SIG-M5 treated with dmso at 0.1 percent for 504 hours (cell line): Measurements from ENCODE around the gene GNAL.

Source experiments
- DNase-seq: peaks from one replicate; lab custom pipeline; 2025; ENCODE audit not compliant: unreplicated experiment; lab: John Stamatoyannopoulos, UW

GNAL gene

DNA sequence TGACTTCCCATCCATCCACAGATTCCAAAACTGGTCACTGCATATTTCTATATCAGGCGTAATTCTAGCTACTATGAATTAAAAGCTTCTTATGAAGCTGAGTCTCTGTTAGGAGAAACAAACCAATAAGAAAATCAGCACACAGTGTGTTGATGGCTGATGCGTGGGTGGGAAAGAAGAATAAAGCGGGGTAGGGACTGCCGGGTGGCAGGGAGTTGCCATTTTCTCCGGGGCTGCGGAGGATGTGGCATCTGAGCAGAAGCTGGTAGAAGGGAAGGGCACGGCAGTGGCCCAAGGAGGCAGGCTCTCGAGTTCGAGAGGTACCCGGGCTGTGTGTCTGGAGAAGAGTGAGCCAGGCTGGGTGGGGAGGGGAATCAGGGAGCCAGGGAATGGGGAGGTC is 113.5 kb downstream of the GNAL start:
- no peak for DNase-seq

DNA sequence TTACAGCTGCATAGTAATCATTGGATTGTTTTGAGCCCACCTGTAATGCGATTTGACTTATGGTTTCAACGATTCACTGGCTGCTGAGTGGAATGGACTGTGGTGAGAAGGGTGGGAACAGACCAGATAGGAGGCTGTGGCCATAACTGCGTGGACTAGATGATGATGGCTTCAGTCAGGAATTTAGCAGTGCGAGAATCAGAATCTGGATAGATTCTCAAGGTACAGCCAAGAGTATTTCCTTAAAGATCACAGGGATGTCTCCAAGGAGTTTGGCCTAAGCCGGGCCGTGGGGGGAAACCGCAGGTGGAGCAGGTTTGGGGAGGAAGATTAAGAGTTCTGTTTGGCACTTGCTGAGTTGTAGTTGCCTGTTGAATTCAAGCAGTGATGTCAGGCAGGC is 118.2 kb downstream of the GNAL start:
- no peak for DNase-seq

DNA sequence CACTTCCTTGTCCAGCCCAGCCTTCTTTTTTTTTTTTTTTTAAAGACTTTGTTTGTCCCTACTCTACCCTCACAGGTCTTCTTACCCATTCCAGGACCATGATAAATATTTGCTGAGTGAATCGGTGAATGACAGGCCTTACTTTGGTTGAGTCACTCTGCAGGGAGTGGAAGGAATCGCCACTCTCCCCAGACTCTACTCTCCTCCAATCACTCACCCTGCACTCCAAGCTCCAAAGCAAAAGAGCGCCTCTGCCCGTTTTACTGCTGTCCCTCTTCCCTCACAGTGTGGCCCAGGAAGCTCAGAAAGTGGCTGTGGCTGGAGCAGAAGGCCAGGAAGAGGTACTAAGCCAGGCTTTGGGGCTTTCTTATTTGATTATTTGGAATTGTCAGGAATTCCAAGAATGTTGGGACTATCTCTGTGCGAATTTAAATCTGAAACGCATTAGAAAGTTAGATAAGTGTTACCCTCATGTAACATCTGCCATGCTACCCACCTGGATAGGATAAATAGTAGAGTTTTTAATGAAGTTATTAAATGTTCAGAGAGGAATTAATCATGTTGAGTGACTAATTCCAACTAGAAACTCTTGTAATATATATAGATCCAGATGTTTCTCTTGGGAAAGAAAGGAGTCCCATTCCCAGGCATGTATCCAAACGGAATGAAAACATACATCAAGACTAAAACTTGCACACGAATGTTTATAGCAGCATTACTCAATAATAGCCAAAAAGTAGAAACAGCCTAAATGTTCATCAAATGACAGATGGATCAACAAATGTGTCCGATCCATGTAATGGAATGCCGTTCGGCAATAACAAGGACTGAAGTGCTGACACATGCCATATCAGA is 119.2 kb downstream of the GNAL start:
- DNase-seq = no peak

DNA sequence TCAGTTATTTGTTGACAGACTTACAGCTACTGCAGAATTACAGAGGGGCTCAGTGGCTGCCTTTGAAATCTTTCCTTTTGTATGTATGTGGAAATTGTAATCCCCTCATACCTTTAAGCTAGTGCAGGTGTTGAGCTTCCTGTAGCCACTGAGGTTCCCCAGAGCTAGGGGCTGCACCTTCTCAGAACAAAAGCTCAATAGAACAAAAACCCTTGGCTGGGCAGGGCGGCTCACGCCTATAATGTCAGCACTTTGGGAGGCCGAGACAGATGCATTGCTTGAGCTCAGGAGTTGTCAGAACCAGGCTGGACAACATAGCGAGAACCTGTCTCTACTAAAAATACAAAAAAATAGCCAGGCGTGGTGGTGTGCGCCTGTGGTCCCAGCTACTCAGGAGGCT is 120.8 kb downstream of the GNAL start:
- DNase-seq = no peak

DNA sequence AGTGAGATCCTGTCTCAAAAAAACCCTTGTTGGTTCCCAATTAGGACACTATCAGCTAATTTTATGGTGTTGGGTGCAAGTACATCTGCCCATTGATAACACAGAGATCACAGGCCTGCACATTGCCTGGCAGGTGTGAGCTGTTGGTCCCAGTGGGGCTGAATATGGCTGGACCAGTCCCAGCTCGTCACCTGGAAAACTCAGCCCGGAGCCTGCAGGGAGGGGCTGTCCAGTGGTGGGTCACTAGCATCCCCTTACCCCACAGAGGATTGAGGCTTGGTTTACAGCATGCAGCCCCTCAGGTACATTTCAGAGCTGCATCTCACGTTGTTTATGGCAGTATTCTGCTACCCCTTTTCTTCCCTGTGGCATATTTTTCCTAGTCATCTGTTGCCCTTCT is 121.3 kb downstream of the GNAL start:
- DNase-seq = no peak

DNA sequence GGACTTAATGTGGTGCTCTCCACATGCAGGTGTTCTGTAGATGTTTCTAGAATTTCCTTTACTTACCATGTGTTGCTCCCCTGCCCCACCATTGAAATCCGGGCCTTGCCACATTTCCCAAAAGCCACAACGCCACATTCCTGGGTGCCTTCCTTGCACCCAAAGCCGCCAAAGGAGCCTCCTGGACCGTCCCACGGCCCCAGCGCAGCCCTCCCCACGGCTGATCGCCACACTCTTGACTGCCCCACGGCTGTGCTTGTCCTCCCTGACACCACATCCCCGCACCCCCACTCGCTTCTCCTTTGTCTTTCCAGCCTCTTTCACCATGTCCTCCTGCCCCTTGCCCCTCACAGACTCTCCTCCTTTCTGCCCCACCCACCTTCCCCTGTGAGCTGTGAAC is 121.9 kb downstream of the GNAL start:
- DNase-seq = no peak

DNA sequence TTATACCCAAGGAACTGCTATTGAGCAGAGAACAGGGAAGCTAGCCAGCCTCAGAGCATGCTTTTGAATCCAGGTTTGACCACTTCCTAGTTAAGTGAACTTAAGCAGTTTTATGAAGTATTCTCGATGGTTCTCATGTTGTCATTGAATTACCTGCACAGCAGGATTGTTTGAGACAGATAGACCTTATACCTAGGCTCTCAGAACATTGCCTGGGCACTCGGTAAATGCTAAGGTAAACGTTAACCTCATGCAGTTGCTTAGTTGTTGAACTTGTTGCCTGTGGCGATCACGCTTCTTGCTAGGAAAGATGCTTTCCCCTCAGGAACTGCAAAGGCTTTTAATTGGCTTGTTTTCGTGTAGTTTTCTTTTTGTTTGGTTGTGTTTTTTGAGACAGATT is 128.2 kb downstream of the GNAL start:
- no peak for DNase-seq

DNA sequence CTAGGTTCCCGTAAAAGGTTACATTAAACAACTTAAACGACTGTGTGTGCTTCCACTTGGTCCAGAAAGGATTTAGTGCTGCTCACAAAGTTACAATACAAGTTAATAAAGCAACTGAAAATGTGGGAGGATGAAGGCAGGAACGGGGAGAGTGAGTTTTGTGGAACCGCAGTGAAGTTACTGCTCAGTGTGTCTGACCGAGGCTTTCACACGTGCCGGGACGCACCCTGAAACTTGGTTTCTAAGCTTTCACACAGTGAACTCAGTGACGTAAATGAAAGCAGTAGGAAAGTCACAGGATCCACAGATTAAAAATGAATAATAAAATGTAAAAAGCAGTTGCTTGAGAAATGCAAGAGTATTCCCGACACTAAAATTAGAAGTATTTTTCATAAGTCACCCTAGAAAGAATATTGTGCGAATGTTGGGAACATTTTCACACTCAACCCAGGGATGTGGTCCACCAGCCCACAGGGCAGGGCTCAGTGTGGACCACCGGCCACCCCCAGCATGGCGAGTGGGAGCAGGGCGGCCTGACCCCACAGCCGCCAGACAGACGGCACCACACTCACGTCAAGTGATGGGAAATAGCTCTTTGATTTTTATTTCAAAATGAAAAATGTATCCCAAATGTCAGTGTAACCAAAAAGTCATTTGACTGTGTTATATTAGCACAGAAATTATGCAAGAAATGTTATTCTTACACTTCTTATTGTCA is 129.6 kb downstream of the GNAL start:
- DNase-seq = no peak

DNA sequence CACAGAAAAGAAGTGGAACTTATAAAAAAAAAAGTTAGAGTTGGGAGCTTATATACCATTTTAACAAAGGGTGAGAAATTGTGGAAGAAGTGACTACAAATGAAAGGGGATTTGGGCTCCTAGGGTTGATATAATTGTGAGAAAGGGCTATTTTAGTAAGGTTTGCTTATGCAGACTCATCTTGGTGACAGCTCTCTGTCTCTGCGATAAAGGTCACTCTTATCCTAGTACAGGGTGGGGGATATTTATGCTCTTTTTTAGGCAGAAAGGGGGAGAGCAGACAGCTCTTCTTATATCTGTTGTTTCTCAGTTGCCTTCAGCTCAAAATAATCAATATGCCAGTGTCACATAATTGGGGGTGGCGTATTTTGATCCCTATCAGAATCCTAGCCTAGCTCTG is 130.9 kb downstream of the GNAL start:
- DNase-seq = no peak

DNA sequence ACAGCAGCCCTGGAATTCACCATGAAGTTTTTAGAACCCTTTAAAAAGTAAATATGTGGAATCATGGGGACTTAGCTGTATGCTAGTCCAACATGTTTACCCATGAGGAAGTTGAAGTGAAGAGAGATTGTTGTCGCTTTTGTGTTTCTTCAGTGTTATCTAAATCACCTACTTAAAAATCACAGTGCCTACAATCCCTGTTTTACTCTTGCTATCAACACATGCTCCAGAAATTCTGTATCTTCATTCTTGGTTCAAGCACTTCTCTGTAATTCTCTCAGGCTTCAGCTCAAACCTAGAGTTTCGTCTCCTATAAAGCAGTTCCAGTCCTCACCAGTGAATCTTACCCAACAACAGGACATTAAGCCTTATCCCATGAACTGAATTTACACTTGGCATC is 131.6 kb downstream of the GNAL start:
- DNase-seq = no peak

DNA sequence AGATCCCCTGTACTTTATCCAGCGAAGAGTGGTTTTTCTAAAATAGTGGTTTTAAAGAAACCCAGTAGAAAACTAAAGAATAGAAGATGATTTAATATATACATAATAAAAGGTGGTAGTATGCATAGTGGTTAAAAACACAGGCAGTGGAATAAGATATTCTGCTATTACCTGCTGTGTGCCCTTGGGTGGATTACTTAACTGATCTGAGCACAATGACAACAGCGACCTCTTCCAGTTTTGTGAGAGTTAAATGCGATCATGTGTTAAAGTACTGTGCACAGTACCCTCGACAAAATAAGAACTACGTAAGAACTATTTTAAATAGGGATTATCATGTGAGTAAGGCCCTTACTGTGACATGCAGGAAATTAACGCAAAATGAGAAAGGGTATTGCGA is 132.1 kb downstream of the GNAL start:
- no peak for DNase-seq

DNA sequence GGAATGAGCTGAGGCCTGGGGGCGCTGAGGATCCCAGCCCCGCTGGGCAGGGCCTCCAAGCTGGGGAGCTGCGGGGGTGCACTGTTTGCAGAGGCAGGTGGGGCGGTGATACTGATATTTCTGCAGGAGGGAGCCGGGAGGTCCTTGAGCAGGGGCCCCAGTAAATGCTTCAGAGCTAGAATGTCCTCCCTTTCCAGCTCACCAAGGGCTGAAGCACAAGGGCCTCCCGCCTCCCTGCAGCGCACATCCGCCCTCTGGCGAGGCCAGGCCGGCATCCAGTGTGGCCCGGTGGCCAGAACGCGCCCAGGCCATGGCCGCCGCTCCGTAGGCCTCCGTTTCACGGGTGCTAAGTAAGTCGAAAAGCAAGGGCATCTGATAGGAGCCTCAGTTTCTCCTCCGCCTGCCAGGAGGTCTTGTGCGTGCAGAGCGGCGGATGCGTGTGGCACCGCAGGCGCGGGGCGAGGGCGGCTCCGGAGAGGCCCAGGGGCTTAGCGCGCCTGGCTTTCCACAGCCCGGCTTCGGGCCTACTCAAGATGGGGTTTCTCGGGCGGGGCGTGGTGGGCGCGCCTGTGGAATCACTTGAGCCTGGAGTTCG is 132.7 kb downstream of the GNAL start:
- DNase-seq = no peak

DNA sequence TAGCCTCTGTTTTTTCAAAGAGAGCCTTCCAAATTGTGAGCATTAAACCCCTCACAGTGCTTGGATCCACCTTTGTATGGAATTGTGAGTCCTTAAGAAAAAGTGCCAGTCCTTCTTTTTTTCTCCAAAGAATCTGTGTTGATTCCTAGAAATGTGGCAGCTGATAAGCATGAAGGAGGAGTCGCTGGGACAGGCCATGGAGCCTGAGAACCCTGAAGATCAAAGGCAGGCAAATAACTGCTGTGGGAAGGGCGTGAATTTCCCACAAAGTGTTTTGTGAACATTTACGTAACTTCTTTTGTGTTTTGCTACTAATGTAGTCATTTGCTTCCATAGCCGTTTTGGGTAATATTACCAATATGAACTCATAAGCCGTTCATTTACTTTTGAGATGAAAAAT is 134.5 kb downstream of the GNAL start:
- DNase-seq = no peak

DNA sequence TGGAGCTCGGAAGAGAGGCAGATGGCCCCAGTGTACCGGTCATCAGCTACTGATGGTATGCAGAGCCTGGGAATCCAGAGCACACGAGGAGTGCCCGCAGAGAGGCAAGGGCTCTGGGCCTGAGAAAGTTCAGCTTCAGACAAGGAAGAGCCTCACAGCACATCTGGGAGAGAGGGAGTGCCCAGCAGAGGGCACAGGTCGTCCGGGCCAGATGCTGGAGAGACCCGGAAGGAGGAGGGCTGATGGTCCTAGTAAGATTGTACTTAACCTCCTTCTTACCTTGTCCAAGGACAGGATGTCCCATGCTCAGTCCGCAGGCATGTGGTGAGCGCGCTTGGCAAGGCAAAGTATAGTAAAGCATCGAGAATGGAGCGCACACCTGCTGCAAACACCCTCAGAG is 137.8 kb downstream of the GNAL start:
- DNase-seq = no peak

DNA sequence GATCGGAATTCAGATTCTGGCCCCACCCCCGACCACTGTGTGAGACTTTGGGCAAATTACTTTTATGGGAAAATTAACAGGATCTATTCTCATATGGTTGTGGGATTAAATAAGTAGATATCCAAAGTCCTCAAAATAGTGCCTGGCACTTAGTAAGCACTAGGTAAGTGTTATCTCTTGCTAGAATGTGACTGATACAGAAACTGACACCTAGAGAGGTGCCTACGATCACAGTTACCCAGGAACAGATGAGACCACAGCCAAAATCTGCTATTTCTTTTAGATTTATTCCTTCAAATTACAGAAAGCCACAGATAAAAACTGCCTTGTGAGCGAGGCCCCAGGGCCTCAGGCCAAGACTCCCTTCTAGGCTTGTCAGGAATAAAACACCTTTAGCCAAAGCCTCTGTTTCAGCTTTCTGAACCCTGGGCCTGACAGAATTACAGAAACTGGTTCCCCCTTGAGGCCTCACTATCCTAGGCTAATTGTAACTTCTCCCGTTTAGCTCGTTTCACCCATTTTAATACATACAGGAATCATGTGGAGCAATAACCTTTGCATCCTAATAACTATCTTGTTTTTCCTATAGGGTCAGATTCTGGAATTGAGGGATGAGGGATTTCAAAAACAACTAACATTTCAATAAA is 139.8 kb downstream of the GNAL start:
- DNase-seq = no peak

DNA sequence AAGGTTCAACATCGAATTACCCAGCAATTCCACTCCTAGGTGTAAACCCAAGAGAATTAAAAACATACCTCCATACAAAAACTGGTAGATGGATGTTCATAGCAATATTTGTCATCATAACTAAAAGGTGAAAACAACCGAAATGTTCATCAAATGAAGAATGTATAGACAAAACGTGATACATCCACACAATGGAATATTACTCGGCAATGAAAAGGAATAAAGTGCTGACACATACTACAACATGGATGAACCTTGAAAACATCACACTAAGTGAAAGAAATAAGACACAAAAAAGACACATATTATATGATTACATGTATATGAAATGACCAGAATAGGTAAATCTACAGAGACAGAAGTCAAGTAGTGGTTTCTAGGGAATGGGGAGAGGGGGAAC is 141.5 kb downstream of the GNAL start:
- no peak for DNase-seq

DNA sequence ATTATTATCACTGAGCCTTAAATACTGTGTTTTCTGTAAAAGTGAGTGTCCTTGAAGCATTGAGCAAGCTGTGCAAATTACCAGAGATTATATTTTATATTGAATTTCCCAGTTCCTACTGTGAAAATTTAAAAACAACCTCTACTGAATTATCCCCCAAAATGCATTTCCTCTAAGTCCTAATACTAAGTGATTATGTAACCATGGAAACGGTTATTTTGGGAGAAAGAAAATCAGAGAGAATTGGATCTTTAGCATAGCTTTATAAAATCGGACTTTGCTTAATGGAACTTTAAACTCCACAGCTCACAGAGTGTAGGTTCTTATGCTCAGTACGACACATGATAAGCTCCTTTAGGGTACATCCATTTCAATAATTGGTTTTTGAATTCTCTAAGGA is 142.9 kb downstream of the GNAL start:
- DNase-seq = no peak

DNA sequence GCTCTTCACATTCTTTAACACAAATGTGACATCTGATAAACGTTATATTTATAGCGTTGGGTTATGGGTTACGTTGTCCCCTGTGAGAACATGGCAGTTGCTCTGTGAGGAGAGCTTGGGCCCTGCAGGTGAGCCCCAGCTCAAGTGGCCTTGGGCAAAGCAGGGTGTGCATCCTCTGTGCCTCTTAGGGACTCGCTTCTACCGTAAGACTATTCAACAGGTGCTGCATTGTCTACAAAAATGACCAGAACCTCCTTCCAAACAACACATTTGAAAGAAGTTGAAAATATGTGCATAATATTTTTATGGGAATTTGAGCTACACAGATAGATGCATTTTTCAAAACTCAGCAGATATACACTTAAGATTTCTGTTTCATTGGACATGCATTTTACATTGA is 145.7 kb downstream of the GNAL start:
- DNase-seq = no peak

DNA sequence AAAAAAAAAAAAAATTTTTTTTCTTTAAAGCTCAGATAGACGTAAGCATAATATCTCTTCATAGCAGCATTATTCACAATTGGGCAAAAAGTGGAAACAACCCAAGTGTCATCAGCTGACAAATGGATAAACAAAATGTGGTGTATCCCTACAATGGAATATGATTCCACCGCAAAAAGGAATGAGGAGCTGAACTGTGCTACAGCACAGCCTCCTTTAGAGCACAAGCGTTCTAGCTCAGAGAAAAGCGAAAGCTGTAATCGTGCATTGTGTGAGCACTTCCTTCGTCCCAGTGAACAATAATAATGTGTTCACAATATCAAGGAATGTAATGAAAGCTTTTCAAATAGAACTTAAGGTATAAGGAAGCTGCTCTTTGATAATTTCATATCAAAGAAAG is 150.5 kb downstream of the GNAL start:
- DNase-seq = no peak

DNA sequence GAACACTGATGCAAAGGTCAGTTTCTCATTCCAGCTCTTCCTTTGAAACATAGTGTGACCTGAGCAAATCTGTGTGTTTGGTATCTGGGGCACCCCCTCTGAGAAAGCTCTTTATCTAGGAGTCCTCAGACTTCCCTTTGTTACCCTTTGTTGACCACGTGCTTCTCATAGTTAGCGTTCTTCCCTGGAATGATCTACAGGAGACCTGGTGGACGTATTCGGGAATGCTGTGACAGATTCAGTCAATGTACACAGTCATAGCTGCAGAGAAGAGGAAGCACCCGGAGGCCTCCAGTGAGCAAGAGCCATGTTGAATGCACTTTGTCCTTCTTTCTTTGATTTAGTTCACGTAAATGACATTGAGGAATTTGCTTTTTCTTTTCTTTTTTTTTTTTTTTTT is 151.4 kb downstream of the GNAL start:
- DNase-seq = no peak

DNA sequence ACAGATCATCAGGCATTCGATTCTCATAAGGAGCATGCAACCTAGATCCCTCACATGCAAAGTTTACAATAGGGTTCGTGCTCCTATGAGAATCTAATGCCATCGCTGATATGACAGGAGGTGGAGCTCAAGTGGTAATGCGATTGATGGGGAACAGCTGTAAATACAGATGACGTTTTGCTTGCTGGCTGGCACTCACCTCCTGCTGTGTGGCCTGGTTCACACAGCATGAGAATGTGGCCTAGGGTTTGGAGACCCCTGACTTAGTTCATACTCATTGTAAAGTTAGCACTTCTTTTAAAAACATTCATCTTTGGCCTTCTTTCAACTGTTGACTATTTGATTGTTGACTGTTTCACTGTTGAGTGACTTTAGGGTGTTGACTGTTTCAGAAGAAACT is 153.5 kb downstream of the GNAL start:
- no peak for DNase-seq

DNA sequence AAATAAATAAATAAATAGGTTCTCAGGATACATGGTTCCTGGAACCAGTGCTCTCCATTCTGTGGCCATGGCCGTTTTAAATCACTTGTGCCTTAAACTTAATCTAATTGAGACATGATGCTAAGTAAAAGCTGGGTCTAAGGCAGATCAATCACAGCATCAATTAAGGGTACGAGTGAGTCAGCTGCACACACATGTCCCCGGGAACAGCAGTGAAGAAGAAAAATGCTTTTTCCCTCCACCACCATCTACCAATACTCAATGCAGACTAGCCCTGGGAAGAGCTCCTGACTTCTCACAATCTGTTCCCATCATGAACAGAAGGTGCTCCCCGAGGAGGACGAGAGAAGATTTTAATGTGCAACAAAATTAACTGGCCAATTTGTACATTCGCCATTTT is 155.4 kb downstream of the GNAL start:
- DNase-seq = no peak
